Thyroid gland (tissue), 4 donors: ENCODE measurements around the gene PRR3.

Experiments used
- CTCF ChIP-seq, 6 experiments: fragments of 200-600 bp in 3 of 6; fragments of 450-650 bp in 3 of 6; sonication (generic) in 3 of 6; IDR thresholded peaks; one replicate each; pipeline ENCODE4 v1.5.1; 2016 to 2019; ENCODE audit warnings: antibody characterized with exemption in 6 of 6, mild to moderate bottlenecking in 2 of 6, inconsistent platforms in 1 of 6, moderate library complexity in 1 of 6
- POLR2A ChIP-seq, 2 donors: fragments of 450-650 bp; IDR thresholded peaks; one replicate each; pipeline ENCODE4 v1.6.1; 2017; ENCODE audit warnings: antibody characterized with exemption in 2 of 2, mild to moderate bottlenecking in 2 of 2, moderate library complexity in 1 of 2

- TF ChIP-seq CTCF (IDR thresholded peaks at IDR 0.05) = no peak
- TF ChIP-seq POLR2A (IDR thresholded peaks at IDR 0.05) = no peak
Observed at GRCh38 chr6:30573113-30573512, 16.0 kb downstream of the PRR3 start.
